ENCODE data around the gene LMTK2.

The LMTK2 gene
- total RNA-seq = 64.4 to 79.5 reads per million in 2 donors

DNA sequence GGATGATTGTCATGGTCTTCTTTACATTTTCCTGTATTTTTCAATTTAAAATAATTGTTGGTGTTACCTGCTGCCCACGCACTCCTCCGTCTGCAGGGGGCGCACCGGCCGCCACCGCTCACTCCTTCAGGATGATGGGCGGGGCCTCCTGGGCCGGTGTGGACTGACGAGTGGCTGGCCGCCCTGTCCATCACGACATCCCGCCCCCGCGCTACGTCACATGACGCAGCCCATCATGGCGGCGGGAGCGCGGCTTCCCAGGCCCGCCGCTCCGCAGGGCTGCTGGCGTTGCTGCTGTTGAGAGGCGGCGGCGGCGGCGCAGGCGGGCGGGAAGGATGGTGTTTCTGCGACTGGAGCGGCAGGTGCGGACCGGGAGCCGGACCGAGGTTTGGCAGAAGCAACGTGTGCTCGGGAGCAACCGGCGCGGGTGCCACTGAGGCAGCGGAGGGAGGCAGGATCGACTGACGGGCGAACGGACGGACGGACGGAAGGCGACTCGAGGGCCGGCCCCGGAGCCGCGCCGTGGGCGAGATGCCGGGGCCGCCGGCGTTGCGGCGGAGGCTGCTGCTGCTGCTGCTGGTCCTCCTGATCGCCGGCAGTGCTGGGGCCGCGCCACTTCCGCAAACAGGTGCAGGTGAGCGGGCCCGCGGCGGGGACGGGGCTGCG, at the start of gene LMTK2:
TSS of gene LMTK2 (plus strand) at position 216 of the 666 bp plus-strand sequence. CDS start at position 532, 316 bp downstream.
- peak; percentile 93 to 96 (median 93) for DNase-seq

GRCh38 chr7:98057157-98057556, 49.5 kb upstream of the LMTK2 start:
- no peak for DNase-seq

DNA sequence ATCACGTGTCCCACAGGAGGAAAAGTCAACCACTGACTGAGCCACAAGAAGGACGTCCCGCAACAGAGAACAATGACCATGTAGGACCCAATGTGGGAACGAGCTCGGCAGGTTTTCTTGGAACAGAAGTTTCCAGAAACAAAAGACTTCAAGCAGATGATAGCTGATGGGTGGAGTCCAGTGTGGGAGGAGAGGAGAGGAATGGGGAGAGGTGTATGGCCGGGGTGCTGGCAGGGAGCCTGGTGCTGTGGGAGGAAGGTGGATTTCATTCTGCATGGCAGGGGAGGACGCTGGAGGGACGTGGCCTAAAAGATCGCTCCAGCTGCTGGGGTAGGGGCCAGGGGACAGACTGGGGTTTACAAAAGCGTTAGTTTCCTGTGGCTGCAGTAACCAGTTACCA, 48.5 kb upstream of the LMTK2 start:
- DNase-seq = no peak

- DNase-seq = no peak
Measured at GRCh38 chr7:98064233-98064632, 42.4 kb upstream of the LMTK2 start.

GRCh38 chr7:98066208-98066607, 40.5 kb upstream of the LMTK2 start:
- no peak for DNase-seq

DNA sequence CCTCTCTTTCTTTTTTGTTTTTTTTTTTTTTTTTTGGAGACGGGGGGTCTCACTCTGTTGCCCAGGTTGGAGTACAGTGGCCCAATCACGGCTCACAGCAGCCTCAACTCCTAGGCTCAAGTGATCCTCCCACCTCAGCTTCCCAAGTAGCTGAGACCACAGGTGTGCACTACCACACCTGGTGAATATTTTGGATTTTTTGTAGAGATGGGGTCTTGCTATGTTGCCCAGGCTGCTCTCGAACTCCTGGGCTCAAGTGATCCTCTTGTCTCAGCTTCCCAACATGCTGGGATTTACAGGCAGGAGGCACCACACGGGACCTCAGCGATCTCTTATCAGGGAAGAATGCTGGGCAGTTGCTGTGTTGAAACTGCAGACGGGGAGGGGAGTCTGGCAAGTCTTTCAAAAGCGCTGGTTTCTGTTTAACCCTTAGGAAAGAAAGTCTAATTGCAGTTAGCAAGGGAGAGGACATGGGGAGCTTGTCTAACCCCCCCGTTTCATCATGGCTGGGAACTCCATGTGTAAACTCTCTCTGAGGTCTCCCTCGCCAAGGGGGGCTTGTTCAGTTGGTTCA, 39.6 kb upstream of the LMTK2 start:
- no peak for DNase-seq

GRCh38 chr7:98073047-98073446, 33.6 kb upstream of the LMTK2 start:
- DNase-seq = no peak

DNA sequence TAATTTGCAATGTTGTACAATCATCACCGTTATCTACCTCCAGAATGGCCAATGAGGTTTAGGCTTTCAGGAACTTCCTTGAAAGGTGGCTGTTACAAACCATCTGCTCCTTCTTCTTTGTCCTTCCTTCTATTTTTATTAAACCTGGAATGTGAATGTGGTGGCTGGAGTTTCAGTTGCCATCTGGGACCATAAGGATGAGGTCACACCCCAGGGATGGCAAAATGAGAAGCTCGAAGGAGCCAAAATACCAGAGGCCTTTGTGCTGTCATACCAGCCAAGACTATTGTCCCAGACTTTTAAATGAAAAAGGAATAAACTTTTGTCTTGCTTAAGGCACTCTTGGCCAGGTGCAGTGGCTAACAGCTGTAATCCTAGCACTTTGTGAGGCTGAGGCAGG, 30.9 kb upstream of the LMTK2 start:
- no peak for DNase-seq

DNA sequence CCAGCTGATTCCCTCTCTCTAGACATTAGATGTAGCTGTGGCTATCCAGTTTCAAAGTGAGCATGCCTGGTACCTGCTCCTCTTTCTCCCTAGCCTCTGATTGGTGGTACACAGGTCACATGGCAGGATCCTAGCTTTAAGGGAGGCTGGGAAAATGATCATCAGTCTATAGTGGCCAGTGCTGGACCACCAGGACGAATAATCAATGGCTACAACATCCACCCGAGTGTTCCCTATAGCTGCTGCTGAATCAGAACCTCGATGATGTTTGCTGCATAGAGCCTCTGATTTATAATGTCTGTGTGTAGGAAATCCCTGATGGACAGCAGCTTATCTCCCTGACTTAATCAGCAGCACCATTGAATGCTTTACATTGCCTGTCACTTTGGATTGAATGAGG, 28.9 kb upstream of the LMTK2 start:
- DNase-seq = no peak

GRCh38 chr7:98078197-98078870, 28.3 kb upstream of the LMTK2 start:
- no peak for DNase-seq

DNA sequence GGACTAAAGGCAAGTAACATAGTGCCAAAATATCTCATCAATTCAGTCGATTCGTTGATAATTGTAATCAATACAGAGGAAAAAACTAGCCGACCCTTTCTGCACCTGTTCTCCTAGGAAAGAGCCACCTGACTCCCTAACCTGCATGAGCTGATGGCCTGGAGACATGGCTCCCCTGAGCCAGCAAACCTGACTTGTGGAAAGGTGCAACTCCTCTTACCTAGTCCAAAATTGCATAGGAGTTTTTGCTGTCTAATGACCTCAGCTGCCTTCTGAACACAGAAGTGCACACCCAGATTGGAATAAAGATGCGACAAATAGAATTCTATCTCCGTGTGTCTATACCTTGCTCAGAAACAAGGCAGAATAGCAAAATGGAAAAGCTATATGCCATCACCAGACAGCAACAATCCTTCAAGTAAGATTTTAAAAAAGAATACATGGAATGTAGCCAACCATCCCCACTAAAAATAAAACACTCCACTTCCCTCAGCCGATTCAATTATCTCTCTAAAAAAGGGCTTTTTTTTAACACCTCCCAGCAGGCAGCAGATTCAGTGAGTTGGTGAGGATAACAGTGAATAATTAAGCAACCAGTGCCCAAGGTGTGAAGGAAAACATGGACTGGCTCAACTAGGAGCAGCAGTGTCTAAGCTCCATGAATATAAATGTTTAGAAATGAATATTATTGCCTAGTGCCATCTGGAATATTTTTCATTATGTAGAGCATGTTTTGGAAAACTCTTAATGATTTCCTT, 26.6 kb upstream of the LMTK2 start:
- no peak for DNase-seq

GRCh38 chr7:98081319-98081718, 25.3 kb upstream of the LMTK2 start:
- DNase-seq = no peak

DNA sequence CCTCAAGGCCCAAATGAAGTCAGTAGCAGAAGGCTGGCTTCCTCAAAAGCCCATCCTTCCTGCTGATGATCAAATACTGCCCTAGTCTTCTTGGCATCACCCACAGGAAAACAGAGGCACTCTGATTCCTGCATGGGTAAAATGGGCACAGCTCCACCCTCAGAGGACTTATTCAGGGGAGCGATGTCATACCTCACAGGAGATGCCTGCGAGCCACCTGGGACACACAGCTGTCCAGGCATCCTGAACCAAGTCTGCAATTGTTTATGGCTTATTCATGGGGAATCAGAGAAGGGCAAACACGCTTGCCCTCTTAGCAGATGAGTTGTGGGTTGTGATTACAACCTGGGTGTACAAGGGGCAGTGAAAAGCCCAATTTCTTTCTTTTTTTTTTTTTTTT, 22.0 kb upstream of the LMTK2 start:
- no peak for DNase-seq

DNA sequence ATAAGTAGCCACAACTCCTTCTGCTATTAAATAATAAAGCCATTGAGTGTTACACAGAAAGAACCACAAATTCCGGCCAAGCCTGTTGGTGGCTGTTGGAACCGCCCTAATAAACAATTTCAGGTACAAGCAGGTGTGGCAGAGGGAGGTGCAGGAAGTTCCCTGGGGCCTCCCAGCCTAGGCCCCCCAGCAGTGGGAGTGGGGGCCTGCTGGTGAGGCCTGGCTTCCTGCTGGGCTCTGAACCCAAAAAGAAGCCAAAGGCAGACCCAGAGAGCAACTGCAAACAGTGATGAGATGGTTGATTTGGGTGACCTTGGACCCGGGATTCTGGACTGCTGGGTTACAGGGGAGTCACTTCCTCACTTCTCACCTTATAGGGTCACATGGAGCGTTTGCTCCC, 21.0 kb upstream of the LMTK2 start:
- no peak for DNase-seq

GRCh38 chr7:98086281-98086718, 20.4 kb upstream of the LMTK2 start:
- no peak for DNase-seq

- DNase-seq = no peak
Measured at GRCh38 chr7:98088109-98088508, 18.6 kb upstream of the LMTK2 start.

- DNase-seq = no peak
Measured at GRCh38 chr7:98090116-98090515, 16.5 kb upstream of the LMTK2 start.

- DNase-seq = no peak
Measured at GRCh38 chr7:98091061-98091460, 15.6 kb upstream of the LMTK2 start.

GRCh38 chr7:98091523-98091922, 15.1 kb upstream of the LMTK2 start:
- DNase-seq = no peak

DNA sequence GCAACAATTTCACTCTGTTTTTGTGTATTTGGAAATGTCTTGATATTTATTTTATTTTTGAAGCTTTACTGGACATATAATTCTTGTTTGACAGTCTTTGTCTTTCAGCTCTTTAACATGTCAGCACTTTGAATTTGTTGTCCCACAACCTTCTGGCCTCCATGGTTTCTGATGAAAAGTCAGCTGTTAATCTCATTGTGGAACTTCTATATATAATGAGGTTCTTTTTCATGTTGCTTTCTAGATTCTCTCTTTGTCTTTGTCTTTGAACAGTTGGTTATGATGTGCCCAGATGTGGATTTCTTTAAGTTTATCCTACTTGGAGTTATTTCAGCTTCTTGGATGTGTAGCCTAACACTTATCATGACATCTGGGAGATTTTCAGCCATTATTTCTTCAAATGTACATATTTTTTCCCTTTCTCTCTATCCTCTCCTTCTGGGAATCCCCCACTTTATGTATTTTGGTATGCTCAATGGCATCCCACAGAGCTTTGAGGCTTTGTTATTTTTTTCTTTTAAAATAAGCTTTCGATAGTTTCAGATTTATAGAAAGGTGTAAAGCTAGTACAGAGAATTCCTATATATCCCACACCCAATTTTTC, 9.5 kb upstream of the LMTK2 start:
- no peak for DNase-seq

- DNase-seq = no peak
Measured at GRCh38 chr7:98100088-98100487, 6.6 kb upstream of the LMTK2 start.

- DNase-seq = no peak
Measured at GRCh38 chr7:98102170-98102569, 4.5 kb upstream of the LMTK2 start.

- no peak for DNase-seq
Measured at GRCh38 chr7:98105942-98106544, 619 bp upstream of the LMTK2 start.
